Activated CD4-positive, alpha-beta T cell treated with anti-CD3 and anti-CD28 coated beads, Interleukin-2, Interleukin-4, amounts not matched to agents 100 ng/mL and 50 ng/mL, durations not matched to agents 16 hours and 8 hours (primary cell): ENCODE data around the gene GAP43.

Source experiments
- DNase-seq: peaks from one replicate; pipeline ENCODE4 v3.0.0-alpha.2; 2020; ENCODE audit warnings: low spot score

The GAP43 gene

DNA sequence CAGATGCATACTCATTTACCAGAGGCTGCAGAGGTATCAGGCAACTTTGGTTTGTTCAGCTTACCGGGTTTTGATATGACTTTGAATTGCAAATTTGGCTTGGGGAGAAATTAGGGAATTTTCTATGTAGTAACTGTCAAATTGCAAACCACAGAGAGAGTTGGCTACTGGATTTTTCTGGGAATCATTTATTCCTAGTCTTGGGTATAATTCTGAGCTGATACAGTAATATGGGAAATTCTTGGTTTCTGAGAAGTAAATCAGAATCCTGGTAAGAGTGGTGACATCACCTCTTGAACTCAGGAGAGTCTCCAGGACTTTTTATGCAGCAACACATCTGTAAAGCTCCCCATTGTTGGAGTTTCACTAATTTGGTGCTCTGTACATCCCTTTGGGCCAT, 39.0 kb downstream of the GAP43 start:
- DNase-seq: no peak

DNA sequence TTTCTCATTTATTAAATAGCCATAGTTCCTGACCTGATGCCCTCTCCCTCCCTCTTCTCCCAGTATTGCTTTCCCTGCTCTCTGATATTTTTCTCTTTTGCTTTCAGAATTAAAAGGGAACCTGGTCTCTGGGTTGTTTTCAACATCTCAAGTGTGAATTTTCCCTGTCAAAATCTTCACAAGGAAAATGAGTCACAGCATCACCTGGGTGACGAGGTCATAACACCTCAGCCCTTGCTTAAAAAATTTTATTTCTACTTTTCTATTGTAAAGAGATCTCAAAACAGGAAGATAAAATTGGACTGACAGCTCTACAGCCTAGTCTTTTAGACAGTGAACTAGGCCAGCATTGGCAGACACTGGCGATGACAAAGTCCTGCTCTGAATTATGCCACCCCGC, 40.1 kb downstream of the GAP43 start:
- no peak for DNase-seq

DNA sequence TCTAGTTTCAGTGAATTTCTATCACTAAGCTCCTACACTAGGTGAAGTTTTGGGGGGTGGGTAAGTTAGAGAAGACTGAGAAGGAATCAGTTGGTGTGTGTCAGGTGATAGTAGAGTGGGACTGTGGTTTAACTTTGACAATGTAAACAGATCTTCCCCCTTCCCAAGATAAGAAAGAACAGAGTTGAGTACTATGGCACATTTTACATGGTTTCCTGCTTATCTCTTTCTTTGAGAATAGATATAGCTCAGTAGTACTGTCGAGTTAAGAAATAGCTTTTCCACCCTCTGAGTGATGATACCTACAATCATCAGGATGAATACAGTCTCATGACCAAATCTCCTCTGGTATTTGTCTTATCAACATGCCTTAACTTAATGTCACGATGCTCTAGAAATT, 42.8 kb downstream of the GAP43 start:
- no peak for DNase-seq

DNA sequence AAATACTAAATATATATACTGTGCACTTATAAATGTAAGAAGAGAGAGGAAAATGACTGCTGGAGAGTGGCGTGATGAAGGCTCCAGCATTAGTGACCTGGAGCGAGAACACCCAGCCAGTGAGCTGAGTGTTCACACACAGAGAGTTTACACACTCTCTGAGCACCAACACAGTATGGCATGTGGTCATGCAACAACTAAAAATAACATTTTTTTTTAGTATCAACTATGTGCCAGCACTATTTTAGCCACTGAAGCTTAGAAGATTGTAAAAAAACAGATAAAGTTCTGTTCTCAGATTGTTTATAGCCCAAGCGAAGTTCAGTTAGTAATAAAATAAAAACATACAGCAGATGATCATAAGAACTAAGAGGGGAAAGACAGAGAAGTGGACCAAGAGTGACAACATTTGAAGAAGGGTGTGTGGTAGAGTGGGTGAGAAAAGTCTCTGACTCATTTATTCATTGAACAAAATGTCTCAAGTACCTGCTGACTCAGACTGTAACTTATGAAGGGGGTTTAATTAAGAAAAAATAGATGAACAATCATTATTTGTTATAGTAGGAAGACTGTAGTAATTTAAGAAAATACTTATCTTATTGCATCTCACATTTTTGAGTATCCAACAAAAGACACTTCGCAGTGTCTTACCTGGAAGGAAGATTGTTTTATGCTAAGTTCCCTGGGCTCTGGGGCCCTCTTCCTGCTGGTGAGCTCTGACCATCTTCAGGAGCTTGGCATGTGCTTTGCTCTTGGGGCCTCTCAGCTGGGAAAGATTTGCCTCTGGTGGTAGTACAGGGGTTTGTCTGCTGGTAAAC, 43.8 kb downstream of the GAP43 start:
- peak; percentile 48 for DNase-seq

DNA sequence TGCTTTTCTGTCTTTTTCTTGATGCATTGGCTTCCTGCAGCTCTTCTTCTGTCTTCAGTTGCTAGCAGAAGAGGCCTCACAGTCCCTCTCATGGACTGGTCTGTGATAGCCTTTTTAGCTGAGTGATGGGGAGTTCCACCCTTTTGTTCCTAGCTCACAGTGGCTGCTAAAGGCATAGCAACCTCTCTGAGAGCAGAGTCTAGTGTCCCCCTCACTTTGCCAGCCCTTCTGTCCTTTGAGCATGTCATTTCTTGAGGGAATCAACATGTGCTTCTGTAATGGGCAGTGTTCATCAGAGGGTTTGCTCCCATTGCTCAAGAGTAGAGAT, 44.4 kb downstream of the GAP43 start:
- no peak for DNase-seq

DNA sequence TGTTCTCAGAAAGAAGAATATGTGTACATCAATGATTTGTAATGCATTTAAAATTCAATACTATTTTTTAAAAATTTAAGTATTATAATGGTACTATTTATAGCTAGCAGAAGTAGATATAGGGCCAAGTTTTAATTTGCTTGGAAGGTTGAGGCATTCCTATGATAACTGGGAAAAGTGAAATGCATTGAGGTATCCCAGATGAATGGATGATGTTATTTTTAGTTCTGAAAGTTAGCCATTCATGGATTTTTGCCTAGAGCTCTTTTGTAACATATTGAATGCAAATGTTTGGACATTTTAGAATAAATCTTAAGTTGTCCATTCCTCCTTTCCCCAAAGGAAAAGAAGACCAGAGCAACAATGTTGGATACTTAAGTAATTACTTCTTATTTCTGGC, 47.6 kb downstream of the GAP43 start:
- DNase-seq: no peak

DNA sequence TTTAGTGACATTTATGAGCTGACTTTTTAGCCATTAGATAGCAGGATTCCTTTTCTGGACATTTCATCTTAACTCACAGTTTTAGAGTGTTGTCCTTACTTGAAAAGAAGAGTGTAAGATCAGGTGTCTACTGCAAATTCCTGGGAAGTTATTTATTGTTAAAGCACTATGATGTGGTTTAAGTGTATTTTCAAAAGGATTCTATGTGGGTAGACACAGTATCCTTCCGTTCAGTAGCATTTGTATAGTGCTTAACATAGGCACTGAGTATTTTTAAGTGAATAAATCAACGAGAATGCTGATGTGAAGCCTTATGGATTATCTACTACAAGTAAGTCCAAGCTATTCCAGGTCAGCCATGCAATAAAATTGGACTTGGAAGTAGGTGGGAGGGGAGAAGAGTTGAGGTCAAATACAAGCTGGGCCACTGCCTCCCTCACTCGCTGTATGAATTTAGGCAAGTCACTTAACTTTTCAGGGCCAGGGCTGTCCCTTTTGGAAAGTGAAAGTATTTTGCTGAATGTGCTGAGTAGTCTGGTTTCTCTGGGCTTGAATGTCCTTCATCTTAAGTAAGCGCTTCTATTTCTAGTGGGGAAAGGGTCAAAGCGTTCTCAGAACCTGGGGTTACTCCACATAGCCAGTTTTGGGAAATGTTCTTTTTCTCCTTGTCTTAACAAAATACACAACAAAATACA, 48.6 kb downstream of the GAP43 start:
- DNase-seq: no peak

DNA sequence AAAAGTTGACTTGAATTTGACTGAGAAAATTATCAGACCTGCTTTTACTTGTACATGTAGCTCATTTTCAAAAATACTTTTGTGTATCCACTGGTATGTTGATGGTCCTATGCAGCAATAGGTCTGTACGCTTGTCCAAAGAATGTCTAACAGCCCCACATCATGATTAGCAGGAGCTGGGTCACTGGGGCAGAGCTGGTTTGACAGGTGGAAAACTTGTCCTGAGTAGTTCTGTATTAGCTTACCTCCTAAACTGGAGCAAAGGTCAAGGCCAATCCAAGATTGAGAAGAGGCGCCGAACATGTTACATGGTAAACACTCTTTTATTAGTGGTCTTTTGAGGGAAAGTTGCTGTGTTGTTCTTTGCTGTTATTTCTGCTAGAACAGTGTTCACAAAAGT, 50.6 kb downstream of the GAP43 start:
- DNase-seq: no peak

DNA sequence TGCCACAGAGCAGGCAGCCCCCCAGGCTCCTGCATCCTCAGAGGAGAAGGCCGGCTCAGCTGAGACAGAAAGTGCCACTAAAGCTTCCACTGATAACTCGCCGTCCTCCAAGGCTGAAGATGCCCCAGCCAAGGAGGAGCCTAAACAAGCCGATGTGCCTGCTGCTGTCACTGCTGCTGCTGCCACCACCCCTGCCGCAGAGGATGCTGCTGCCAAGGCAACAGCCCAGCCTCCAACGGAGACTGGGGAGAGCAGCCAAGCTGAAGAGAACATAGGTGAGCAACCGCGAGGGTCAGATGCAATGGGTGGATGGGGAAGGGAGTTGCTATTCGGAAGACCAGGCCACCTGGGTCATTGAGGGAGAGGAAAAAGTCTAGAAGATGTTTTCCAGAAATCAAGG, 53.0 kb downstream of the GAP43 start:
- DNase-seq: no peak

DNA sequence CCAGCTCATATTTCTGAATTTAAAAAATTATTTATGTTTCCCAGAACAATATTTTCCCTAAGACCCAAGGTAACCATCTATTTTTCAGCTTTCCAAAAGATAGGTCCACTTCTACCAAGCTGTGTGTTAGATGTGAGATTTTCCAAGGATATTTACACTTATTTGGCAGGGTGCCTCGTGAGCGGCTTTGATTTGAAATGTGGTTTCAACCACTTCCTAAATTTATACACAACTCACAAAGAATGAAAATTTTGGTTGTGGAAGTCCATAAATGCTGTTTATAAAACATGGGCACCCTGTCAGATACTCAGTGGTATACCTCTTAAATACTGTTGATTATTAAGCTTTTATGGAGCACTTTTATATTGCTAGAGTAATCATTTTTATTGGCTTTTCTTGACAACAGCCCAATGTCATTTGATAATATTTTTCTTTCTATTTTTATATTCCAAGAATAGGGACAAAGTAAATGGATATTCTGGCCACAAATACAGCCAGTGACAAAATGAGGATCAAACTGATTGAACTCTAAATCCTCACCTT, 57.6 kb downstream of the GAP43 start:
- no peak for DNase-seq

DNA sequence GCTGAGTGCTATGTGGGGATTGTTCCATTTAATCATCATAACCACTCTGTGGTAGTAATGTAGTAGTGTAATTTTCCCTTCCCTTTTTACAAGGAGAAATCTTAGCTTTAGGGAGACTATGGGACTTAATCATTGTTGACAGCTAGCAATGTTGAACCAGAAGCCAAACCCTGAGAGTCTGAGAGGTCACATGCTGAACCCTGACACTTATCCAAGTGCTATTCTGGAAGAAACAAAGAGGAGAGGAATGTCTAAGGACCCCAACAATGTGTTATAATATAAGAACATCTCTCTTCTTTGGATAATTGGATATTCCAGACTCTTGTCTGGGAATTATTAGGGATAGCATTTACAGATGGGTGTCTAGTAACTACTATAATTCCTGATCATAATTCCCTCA, 58.4 kb downstream of the GAP43 start:
- DNase-seq: no peak

DNA sequence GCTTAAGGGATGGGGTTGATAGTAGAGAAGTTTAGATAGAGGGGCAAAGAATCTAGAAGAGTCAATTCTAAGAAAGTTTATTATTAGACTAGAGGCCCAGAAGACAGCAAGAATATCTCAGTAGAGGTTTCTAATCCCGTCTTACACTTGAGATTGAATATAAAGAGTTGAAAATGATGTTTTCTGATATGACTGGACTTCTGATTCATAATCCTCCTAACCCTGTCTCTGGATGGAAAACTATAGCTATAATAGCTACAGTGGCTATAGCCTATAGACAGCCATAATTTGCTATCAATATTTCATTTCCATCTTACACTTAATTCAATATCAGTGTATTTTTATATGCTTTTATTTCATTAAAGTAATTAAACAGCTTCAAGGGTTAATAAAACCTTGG, 60.0 kb downstream of the GAP43 start:
- DNase-seq: no peak

DNA sequence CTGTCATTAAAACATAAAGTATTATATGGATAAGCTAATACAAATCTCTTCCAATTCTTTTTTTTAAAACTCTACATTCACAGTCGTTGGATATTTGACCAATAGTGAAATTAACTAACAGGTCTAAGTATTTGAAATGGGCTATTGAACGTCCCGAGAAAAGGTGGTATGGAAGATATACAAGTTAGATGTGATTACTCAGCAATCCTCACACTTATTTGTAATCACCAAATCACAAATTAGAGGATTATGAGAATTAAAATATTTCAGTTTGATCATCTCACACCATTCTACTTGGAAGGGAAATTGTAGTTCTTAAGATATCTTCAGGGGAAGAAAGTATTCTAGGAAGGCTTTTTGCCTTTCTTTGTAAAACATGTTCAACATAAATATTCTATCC, 60.5 kb downstream of the GAP43 start:
- no peak for DNase-seq

DNA sequence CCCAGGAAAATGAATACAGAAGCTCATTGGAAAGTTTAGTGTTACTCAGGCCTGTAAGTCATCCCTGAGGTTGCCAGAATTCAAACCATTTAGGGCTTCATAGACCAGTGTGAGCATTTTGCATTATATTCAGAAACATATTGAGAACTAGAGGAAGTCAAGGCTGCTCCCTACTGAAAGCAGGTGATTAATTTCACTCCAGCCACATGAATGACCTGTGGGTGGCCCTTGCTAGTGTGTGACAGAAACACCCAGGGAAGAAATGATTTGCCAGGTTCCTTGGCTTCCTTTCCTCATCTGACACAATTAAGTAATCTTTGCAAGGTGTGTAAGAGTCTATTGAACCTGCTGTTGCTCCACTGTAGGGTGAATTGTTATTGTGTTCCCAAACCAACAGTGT, 61.8 kb downstream of the GAP43 start:
- no peak for DNase-seq

DNA sequence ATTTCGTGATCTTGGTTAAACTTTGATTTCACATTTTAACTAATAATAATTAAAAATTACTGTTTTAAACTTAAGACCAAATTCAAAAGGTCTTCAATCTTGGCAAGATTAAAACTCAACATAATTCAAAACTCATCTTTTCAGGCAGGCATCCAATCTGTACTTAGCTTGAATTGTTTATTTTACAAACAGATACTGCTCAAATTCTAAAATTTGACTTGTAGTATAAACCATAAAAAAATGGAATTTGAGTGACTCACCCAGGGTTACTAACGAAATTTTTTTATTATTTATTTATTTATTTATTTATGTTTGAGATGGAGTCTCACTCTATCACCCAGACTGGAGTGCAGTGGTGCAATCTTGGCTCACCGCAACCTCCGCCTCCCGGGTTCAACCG, 64.4 kb downstream of the GAP43 start:
- no peak for DNase-seq

DNA sequence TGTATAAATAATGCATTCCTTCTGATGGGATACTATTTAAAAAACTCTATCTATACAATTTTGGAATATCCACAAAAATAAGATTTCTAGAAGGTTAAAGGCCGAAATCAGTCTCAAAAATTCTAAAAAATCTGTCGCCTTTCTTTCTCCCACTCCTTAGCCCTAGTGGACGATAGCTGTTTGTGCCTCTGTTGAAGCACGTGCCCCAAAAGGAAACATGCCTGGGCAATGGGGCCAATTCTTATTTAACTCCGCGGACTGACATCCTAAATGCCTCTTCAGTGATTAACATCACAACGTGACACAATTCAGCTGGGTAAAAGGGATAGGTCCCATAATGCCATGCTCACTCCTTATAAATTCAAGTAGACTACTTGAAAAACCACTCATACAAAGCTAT, 65.1 kb downstream of the GAP43 start:
- no peak for DNase-seq

DNA sequence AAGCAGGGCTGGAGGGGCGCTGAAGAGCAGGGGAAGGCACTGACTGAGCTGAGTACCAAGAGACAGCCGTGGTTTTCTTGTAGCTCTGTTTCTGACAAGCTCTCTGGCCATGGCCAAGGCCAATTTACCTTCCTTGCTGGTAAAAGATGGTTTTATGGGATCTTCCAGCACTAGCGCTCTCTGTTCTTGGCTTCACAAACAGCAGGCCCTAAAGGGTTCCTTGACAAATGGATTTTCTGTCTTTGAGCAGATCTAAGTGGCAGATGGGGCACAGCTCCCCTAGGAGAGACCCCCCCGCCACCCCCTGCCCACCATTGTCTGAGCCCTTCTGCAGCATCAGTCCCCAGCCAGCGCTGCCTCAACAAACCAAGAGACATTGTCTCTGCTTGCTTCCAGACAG, 66.6 kb downstream of the GAP43 start:
- no peak for DNase-seq

DNA sequence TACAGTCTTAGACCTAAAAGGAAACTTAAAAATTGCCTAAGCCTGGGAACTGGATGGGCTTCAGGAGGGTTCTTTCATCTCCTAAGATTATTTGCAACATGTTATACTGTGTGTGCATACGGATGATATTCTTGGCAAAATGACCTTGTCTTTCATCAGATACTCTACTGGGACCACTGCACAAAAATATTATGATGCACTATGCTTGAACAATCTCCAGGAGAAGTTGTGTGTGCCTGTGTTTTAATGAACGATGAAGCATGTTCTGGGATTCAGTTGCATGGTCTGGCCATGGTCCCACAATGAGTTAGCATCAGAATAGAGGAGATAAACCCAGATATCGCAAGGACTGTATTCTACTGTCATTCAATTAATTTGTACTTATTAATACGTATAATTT, 68.7 kb downstream of the GAP43 start:
- no peak for DNase-seq

DNA sequence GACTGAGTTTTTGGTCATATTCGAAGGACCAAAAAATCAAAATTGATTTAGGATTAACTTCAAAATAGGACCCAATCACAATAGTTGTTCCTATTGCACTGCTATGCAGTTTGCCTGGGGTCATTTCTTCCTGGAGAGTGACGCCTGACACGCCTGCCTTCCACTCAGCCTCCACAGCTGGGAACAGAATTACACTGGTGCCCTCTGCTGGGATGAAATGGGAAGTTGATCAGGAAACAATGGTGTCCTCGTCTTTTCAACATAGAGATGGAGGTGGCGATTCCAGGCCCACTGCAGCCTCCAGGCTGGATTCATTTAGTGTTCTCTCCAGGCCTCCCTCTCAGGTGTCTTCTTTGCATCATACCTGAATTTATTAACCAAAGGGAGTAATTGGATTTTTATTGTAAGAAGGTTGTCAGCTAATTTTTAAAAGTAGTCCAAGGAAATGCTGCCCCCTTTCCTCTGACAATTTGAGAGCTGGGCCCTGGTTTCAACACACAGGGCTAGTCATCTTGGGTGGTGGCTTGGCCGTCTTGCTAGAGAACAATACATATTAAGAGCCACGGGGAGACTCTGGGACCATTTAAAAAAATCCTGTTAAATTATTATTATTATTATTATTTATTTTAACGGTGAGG, 69.7 kb downstream of the GAP43 start:
- peak; percentile 77 for DNase-seq

DNA sequence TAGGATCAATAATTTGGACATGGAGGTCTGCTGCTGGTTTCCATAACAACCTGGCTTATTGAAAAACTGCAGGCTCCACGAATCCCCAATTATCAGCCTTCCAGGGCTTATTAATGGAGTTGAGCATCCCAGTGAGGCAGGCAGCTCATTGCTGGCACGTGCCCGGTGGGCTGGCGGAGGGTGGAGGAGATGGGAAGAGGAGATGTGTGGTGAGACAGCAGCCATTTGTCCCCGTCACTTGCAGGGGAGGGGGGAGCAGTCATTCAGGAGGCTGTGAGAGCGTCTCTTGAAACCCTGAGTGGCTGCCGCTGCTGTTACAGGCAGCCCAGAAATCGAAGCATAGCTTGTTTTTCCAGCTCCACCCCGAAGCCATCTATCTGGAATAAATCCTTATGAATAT, 70.6 kb downstream of the GAP43 start:
- DNase-seq: no peak

DNA sequence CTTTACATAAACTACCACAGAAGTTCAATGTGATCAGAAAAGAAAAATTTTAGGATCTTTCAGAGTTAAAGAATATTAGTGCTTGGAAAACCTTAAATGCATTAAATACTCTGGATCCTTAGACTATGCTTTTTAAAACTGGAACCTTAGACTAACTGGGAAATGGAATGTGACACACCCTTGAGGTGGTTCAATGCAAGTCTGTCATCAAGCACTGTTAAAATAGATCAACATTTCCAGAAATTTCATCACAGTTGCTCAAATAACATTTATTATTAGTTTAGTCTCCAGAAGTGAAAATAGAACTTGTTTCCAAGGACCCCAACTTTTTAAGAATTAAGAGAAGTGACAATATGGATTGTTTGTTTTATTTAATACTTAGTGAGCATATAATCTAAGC, 71.8 kb downstream of the GAP43 start:
- DNase-seq: no peak

DNA sequence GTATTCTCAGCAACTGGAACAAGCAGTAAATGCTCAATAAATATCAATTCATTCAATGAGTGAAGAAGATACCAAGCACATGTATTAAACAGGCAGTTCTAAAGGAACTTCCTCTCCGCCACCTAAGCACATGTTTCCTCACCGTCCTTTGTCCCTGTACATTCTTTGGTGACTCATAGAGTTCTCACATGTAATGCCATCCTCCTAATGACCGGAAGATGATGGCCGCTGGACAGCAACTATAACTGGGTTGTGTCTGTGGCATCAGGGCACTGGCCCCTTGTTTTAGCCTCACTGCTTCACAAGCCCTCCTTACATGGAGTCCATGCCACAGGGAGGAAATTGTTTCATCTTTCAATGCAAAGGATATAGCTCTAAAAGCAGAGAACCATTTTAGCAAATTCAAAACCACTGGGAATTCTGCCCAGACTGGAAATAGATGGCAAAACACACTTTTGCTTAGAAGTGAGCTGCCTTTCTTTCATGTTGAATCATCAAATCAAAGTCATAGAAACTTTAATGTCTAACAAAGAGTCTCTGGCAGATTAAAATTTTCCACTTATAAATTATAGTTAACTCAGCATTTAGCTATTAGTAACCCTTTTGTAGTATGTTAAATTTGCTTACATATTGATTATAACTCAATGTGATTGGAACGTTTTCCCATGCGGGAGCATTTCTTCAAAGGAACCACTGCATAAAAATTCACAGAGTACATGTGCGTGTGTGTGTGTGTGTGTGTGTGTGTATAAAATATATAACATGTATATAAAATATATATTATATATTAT, 74.1 kb downstream of the GAP43 start:
- no peak for DNase-seq
